Measurements from ENCODE around the gene MOXD1.

DNA sequence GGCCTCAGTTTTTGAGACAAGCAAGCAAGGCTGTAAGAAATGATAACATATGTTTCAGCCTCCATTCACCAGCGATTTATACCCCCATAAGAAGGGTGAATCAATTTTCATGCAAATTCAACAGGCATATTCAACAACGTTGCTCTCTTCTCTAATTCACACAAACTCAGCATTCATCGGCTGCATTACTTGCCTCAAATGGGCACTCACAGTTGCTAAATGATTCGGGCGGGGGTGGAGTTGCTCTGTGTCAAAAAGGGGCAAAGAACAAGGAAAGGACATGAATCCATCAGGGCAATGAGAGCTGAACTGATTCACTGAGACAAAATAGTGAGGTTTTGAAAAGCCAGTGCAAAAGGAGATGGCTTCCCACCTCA is 9.0 kb downstream of the MOXD1 start:
- TF ChIP-seq, protein P1, sequence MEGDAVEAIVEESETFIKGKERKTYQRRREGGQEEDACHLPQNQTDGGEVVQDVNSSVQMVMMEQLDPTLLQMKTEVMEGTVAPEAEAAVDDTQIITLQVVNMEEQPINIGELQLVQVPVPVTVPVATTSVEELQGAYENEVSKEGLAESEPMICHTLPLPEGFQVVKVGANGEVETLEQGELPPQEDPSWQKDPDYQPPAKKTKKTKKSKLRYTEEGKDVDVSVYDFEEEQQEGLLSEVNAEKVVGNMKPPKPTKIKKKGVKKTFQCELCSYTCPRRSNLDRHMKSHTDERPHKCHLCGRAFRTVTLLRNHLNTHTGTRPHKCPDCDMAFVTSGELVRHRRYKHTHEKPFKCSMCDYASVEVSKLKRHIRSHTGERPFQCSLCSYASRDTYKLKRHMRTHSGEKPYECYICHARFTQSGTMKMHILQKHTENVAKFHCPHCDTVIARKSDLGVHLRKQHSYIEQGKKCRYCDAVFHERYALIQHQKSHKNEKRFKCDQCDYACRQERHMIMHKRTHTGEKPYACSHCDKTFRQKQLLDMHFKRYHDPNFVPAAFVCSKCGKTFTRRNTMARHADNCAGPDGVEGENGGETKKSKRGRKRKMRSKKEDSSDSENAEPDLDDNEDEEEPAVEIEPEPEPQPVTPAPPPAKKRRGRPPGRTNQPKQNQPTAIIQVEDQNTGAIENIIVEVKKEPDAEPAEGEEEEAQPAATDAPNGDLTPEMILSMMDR (IDR thresholded peaks at IDR 0.05; ENCODE audit: poor library complexity, severe bottlenecking) = no peak
- TF ChIP-seq EZH2 (IDR thresholded peaks at IDR 0.05; ENCODE audit: borderline replicate concordance, insufficient read depth, low read length, poor library complexity, severe bottlenecking) (no peak), RAD21 (conservative IDR thresholded peaks at IDR 0.05) (no peak), POLR2AphosphoS5 (IDR thresholded peaks at IDR 0.05) (no peak)
